Mesenchymal stem cell (in vitro differentiated cells and primary cell): ENCODE results near the gene FAM13C.

ENCODE experiments used
- DNase-seq: peaks from one replicate; pipeline ENCODE4 v3.0.0-alpha.2; 2013
- H2AFZ ChIP-seq: one replicate; pipeline ENCODE4 v1.6.1; 2013; ENCODE audit warnings: low read depth, mild to moderate bottlenecking, control low read depth, inconsistent platforms, low read length, moderate library complexity
- H2AK5ac ChIP-seq: 2 replicates; pipeline ENCODE4 v1.6.1; 2013; ENCODE audit warnings: low read length, moderate library complexity, mild to moderate bottlenecking, inconsistent platforms; ENCODE audit not compliant: severe bottlenecking
- H2BK120ac ChIP-seq: one replicate; pipeline ENCODE4 v1.6.1; 2013; ENCODE audit warnings: low read depth, mild to moderate bottlenecking, inconsistent platforms, low read length, moderate library complexity
- H2BK12ac ChIP-seq, 2 experiments: one replicate each; pipeline ENCODE4 v1.6.1; 2013; ENCODE audit warnings: inconsistent platforms in 2 of 2, low read length in 2 of 2, mild to moderate bottlenecking in 2 of 2, moderate library complexity in 2 of 2, control low read depth in 1 of 2
- H2BK15ac ChIP-seq: one replicate; pipeline ENCODE4 v1.6.1; 2013; ENCODE audit warnings: mild to moderate bottlenecking, low read depth, inconsistent platforms; ENCODE audit not compliant: poor library complexity, severe bottlenecking
- H2BK5ac ChIP-seq: 2 replicates; pipeline ENCODE4 v1.6.1; 2013; ENCODE audit warnings: low read depth, mild to moderate bottlenecking, low read length, control low read depth, inconsistent platforms; ENCODE audit not compliant: poor library complexity, severe bottlenecking
- H3K14ac ChIP-seq, 2 experiments: one replicate each; pipeline ENCODE4 v1.6.1; 2013; ENCODE audit warnings: inconsistent platforms in 2 of 2, low read length in 2 of 2, control low read depth in 1 of 2, mild to moderate bottlenecking in 1 of 2, moderate library complexity in 1 of 2
- H3K18ac ChIP-seq, 2 experiments: one replicate each; pipeline ENCODE4 v1.6.1; 2013; ENCODE audit warnings: inconsistent platforms in 2 of 2, low read length in 2 of 2, control low read depth in 1 of 2, low read depth in 1 of 2, mild to moderate bottlenecking in 1 of 2
- H3K23ac ChIP-seq, 2 experiments: one replicate each; pipeline ENCODE4 v1.6.1; 2013; ENCODE audit warnings: inconsistent platforms in 2 of 2, low read length in 2 of 2, mild to moderate bottlenecking in 2 of 2, moderate library complexity in 2 of 2, control low read depth in 1 of 2
- H3K27ac ChIP-seq: 2 replicates; pipeline ENCODE4 v1.5.1; 2013; ENCODE audit warnings: mild to moderate bottlenecking, moderate library complexity, low read length, control low read depth, inconsistent platforms; ENCODE audit not compliant: poor library complexity, severe bottlenecking
- H3K27me3 ChIP-seq, 2 experiments: 2 replicates each; pipeline versions ENCODE4 v1.6.1 to v1.7.0; 2013; ENCODE audit warnings: low read length in 2 of 2, mild to moderate bottlenecking in 2 of 2, moderate library complexity in 2 of 2, control low read depth in 1 of 2, inconsistent platforms in 1 of 2; ENCODE audit not compliant: control insufficient read depth in 1 of 2, insufficient read depth in 1 of 2
- H3K36me3 ChIP-seq, 2 experiments: 2 replicates each; pipeline versions ENCODE4 v1.6.1 to v1.7.0; 2013; ENCODE audit warnings: low read length in 2 of 2, control low read depth in 1 of 2, inconsistent platforms in 1 of 2, low read depth in 1 of 2, mild to moderate bottlenecking in 1 of 2; ENCODE audit not compliant: insufficient read depth in 2 of 2, control insufficient read depth in 1 of 2
- H3K4ac ChIP-seq, 2 experiments: one replicate each; pipeline ENCODE4 v1.6.1; 2013; ENCODE audit warnings: inconsistent platforms in 2 of 2, low read length in 2 of 2, mild to moderate bottlenecking in 2 of 2, moderate library complexity in 2 of 2, control low read depth in 1 of 2, low read depth in 1 of 2
- H3K4me1 ChIP-seq: 2 replicates; pipeline ENCODE4 v1.6.1; 2013; ENCODE audit warnings: low read depth, low read length, control low read depth; ENCODE audit not compliant: control insufficient read depth, insufficient read depth
- H3K4me2 ChIP-seq: 2 replicates; pipeline ENCODE4 v1.6.1; 2013; ENCODE audit warnings: low read length, mild to moderate bottlenecking, inconsistent platforms; ENCODE audit not compliant: poor library complexity, severe bottlenecking
- H3K4me3 ChIP-seq, 2 experiments: 2 replicates each; pipeline versions ENCODE4 v1.5.1 to v1.7.0; 2013; ENCODE audit warnings: low read length in 2 of 2, mild to moderate bottlenecking in 2 of 2, control low read depth in 1 of 2, low read depth in 1 of 2; ENCODE audit not compliant: insufficient read depth in 1 of 2
- H3K79me1 ChIP-seq: replicated peaks from 2 replicates; pipeline ENCODE4 v1.6.1; 2013; ENCODE audit warnings: mild to moderate bottlenecking, control low read depth, low read length, inconsistent platforms; ENCODE audit not compliant: poor library complexity, severe bottlenecking
- H3K9ac ChIP-seq: 2 replicates; pipeline ENCODE4 v1.7.0; 2013; ENCODE audit warnings: mild to moderate bottlenecking, low read length, moderate library complexity
- H3K9me3 ChIP-seq: 2 replicates; pipeline ENCODE4 v1.7.0; 2013; ENCODE audit warnings: mild to moderate bottlenecking, low read length; ENCODE audit not compliant: control insufficient read depth
- H4K8ac ChIP-seq: one replicate; pipeline ENCODE4 v1.6.1; 2013; ENCODE audit warnings: inconsistent platforms, mild to moderate bottlenecking, low read length, moderate library complexity
- H4K91ac ChIP-seq: one replicate; pipeline ENCODE4 v1.6.1; 2013; ENCODE audit warnings: mild to moderate bottlenecking, low read length, inconsistent platforms
- WGBS: methylation state at CpG from one replicate; pipeline ENCODE4 v1.1.7; 2013; ENCODE audit warnings: mixed read lengths; 5-methylcytosine and 5-hydroxymethylcytosine counted together

Gene FAM13C

DNA sequence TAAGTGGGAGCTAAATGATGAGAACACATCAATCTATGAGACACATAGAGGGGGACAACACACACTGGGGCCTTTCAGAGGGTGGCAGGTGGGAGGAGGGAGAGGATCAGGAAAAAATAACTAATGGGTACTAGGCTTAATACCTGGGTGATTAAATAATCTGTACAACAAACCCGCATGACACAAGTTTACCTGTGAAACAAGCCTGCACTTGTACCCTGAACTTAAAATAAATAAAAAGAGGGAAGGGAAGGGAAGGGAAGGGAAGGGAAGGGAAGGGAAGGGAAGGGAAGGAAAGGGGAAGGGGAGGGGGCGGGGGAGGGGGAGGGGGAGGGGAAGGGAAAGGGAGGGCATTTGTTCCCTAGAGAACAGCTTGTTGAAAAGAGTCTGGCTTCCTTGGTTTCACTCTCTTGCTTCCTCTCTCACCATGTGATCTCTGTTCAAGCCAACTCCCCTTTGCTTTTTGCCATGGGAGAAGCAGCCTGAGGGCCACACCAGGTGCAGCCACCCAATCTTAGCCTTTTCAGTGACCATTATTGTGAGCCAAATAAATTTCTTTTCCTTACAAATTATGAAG, 57.7 kb downstream of the FAM13C start:
- Histone ChIP-seq H2BK120ac (no peak overlapping the region), H4K8ac (no peak overlapping the region), H3K23ac (no peak overlapping the region), H4K91ac (no peak overlapping the region), H3K4me2 (no peak overlapping the region), H3K27ac (no peak overlapping the region), H3K18ac (no peak overlapping the region), H3K79me1 (no peaks in the 10 kb centered on the region), H2BK5ac (no peak overlapping the region), H3K4ac (no peak overlapping the region), H3K9ac (no peak overlapping the region), H3K9me3 (no peaks in the 10 kb centered on the region), H3K4me3 (no peak overlapping the region), H3K27me3 (no peaks in the 10 kb centered on the region), H3K4me1 (no peaks in the 10 kb centered on the region), H2BK12ac (no peak overlapping the region), H2BK15ac (no peak overlapping the region), H3K14ac (no peak overlapping the region), H2AK5ac (no peak overlapping the region), H3K36me3 (no peaks in the 10 kb centered on the region), H2AFZ (no peak overlapping the region)
- DNase-seq = no peak
- no CpG with 5 or more reads among the region's 2 CpGs for WGBS

DNA sequence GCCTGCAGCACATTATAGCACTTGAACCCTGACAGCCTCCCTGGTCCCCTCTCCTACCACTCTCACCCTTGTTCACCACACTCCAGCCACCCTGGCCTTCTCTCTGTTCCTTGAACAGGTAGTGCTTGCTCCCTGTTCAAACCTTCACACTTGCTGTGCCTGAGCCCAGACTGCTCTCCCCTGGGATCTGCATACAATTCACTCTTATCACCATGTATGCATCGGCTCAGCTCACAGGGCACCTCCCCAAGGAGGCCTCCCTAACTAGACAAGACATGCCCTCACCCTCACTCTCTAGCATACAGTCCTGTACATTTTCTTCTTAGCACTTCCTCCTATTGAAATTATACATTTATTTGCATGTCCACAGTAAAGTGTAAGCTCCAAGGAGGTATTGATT, 59.3 kb downstream of the FAM13C start:
- Histone ChIP-seq H3K9me3 (no peaks in the 10 kb centered on the region), H3K27ac (no peak overlapping the region), H3K4me1 (no peaks in the 10 kb centered on the region), H4K91ac (no peak overlapping the region), H2BK12ac (no peak overlapping the region), H3K4me2 (no peak overlapping the region), H2AK5ac (no peak overlapping the region), H3K23ac (no peak overlapping the region), H3K79me1 (no peaks in the 10 kb centered on the region), H2BK15ac (no peak overlapping the region), H3K14ac (no peak overlapping the region), H2BK5ac (no peak overlapping the region), H3K9ac (no peak overlapping the region), H3K27me3 (no peaks in the 10 kb centered on the region), H2AFZ (no peak overlapping the region), H3K18ac (peak overlapping the region in 1 of 2 experiments; percentile 11), H4K8ac (no peak overlapping the region), H3K4me3 (no peak overlapping the region), H3K4ac (no peak overlapping the region), H2BK120ac (no peak overlapping the region), H3K36me3 (no peaks in the 10 kb centered on the region)
- 81% methylated on average over 1 of the region's 1 CpG for WGBS
- no peak for DNase-seq

DNA sequence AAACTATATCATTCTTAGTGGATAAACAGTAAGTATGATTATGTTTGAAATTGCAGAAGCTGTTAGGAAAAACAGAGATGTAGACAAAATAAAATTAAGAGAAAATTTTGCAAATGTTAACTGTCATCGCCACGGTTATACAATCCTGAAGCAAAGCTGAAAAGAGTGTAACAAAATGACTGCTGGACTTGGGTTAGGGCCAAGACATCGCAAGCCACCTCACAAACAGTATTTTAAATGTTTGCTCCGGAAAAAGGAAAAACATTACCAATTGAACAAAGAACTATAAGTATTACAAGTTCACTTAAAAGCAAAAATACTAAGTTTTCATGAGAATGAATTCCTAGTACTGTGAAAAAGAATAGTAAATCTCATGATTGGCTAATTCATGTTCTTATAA, 60.0 kb downstream of the FAM13C start:
- Histone ChIP-seq H3K18ac (no peak overlapping the region), H2BK5ac (no peak overlapping the region), H3K4me3 (no peak overlapping the region), H3K4ac (no peak overlapping the region), H3K4me2 (no peak overlapping the region), H2AFZ (no peak overlapping the region), H4K8ac (no peak overlapping the region), H2BK120ac (no peak overlapping the region), H3K23ac (no peak overlapping the region), H3K27me3 (no peaks in the 10 kb centered on the region), H3K9me3 (no peaks in the 10 kb centered on the region), H3K27ac (no peak overlapping the region), H3K79me1 (no peaks in the 10 kb centered on the region), H3K4me1 (no peaks in the 10 kb centered on the region), H2BK15ac (no peak overlapping the region), H3K9ac (no peak overlapping the region), H3K14ac (no peak overlapping the region), H2BK12ac (no peak overlapping the region), H3K36me3 (no peaks in the 10 kb centered on the region), H2AK5ac (no peak overlapping the region), H4K91ac (no peak overlapping the region)
- 89% methylated on average over 2 of the region's 4 CpGs for WGBS
- DNase-seq = no peak

DNA sequence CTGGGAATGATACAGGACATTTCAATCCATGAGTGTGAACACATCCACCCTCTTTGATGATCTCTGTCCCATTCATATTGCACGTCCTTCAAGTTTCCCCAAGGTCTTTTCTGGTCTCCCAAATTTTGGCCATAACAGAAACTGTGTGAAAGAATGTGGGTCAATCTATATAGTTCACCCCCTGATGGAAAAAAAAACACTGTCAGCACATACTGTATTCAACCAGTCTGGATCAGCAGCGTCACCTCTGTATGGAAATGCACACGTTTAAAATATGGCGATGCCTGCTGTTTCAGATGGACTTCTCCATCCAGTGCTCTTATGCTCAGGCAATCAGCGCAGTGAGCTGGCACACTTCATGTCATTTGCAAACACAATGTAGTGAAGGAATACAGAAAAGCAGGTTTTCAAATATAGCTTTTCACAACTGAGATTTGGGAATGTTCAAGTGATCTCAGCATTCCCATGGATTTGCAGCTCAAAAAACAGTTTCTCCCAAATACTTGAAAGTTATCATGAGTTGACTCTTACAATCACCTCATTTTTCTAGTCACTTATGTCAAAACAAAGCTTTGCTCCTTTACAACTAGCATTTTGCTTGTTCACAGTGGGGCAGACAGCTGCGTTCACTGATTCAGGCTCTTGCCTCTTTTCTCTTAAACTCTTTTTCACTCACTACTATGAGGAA, 61.1 kb downstream of the FAM13C start:
- no peak overlapping the region for H2AFZ ChIP-seq
- H4K91ac ChIP-seq = no peak overlapping the region
- no peak overlapping the region for H3K18ac ChIP-seq
- no peak overlapping the region for H2BK5ac ChIP-seq
- no peaks in the 10 kb centered on the region for H3K27me3 ChIP-seq
- H3K4ac ChIP-seq = no peak overlapping the region
- DNase-seq = no peak
- H3K4me2 ChIP-seq = no peak overlapping the region
- H2BK15ac ChIP-seq = no peak overlapping the region
- H3K36me3 ChIP-seq = no peaks in the 10 kb centered on the region
- no peak overlapping the region for H2BK120ac ChIP-seq
- no peak overlapping the region for H2BK12ac ChIP-seq
- 99% methylated on average over 4 of the region's 6 CpGs for WGBS
- H4K8ac ChIP-seq = no peak overlapping the region
- no peak overlapping the region for H3K9ac ChIP-seq
- H3K4me3 ChIP-seq = no peak overlapping the region
- H3K4me1 ChIP-seq = no peaks in the 10 kb centered on the region
- no peak overlapping the region for H3K23ac ChIP-seq
- H3K9me3 ChIP-seq = no peaks in the 10 kb centered on the region
- H3K79me1 ChIP-seq = no peaks in the 10 kb centered on the region
- H3K27ac ChIP-seq = no peak overlapping the region
- H2AK5ac ChIP-seq = no peak overlapping the region
- no peak overlapping the region for H3K14ac ChIP-seq
